MCF 10A (cell line): ENCODE results near the gene NUB1. TPM values are rescaled to one million over a fixed set of nuclear protein-coding genes. Genes with fewer than 3 reads are reported as not detected.

ENCODE experiments used
- BruUV-seq: library from RNA; stranded (reverse); fragments of 400-500 nt; replicated peaks from 2 replicates; lab custom pipeline; 2021; lab: Mats Ljungman, UMichigan
- CTCF ChIA-PET: fragments of 300-600 bp; sonication (Branson Sonifier 250); formaldehyde crosslinking; extraction: SDS; loops from one replicate; lab custom pipeline; 2021; ENCODE audit warnings: antibody characterized with exemption, inconsistent platforms; lab: Yijun Ruan, JAX
- POLR2A ChIA-PET: fragments of 300-600, 350-650 bp; sonication (Branson Sonifier 250); formaldehyde crosslinking; extraction: SDS; loops from one replicate; lab custom pipeline; 2020; ENCODE audit warnings: antibody characterized with exemption, inconsistent platforms; lab: Yijun Ruan, JAX
- DNase-seq: peaks from one replicate; pipeline ENCODE4 v3.0.0-alpha.2; 2018; ENCODE audit not compliant: unreplicated experiment
- H3K27ac Mint-ChIP-seq: one replicate; pipeline ENCODE4 v1.8.0; 2022; ENCODE audit warnings: mild to moderate bottlenecking, low read depth, mixed read lengths; ENCODE audit not compliant: unreplicated experiment
- H3K27me3 Mint-ChIP-seq: one replicate; pipeline ENCODE4 v1.8.0; 2022; ENCODE audit warnings: mixed read lengths; ENCODE audit not compliant: insufficient read depth, unreplicated experiment
- H3K36me3 Mint-ChIP-seq: one replicate; pipeline ENCODE4 v1.8.0; 2022; ENCODE audit warnings: mild to moderate bottlenecking, moderate library complexity, mixed read lengths; ENCODE audit not compliant: insufficient read depth, unreplicated experiment
- H3K4me1 Mint-ChIP-seq: one replicate; pipeline ENCODE4 v1.8.0; 2022; ENCODE audit warnings: mixed read lengths; ENCODE audit not compliant: insufficient read depth, unreplicated experiment
- H3K4me3 Mint-ChIP-seq: one replicate; pipeline ENCODE4 v1.8.0; 2022; ENCODE audit warnings: mild to moderate bottlenecking, moderate library complexity, mixed read lengths; ENCODE audit not compliant: unreplicated experiment
- H3K9me3 Mint-ChIP-seq: one replicate; pipeline ENCODE4 v1.8.0; 2022; ENCODE audit warnings: mixed read lengths; ENCODE audit not compliant: unreplicated experiment
- intact Hi-C: fragments of 100-400 bp; cut with micrococcal nuclease; formaldehyde crosslinking; loops from 2 replicates; pipeline ENCODE4 v1.14.1; 2022
- total RNA-seq: library from RNA; stranded (reverse); gene quantifications from 2 replicates; pipeline ENCODE4 v1.2.3, GENCODE V29; 2022
- TF ChIP-seq, protein P1 (sequence below): fragments of 200-600 bp; IDR thresholded peaks from one replicate; pipeline ENCODE4 v1.8.0; 2022; ENCODE audit warnings: antibody characterized with exemption, mild to moderate bottlenecking; ENCODE audit not compliant: unreplicated experiment

NUB1 gene
- total RNA-seq, 1 experiment from 2014 or later = 53.3 TPM

DNA sequence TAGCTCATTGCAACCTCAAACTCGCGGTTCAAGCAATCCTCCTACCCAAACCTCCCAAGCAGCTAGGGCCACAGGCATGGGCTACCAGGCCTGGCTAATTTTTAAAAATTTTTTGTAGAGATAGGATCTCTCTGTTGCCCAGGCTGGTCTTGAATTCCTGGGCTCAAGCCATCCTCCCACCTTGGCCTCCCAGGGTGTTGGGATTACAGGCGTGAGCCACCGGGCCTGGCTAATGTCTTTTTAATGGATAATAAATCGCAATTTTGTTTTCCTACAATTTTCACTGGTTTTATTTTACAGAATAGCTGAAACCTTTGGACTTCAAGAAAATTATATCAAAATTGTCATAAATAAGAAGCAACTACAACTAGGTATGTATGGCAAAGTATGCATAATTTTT, 10.9 kb downstream of the NUB1 start:
- DNase-seq = no peak
- Mint-ChIP-seq H3K4me3 (no peak overlapping the region), H3K4me1 (peaks cover 8% of the 10 kb centered on the region), H3K9me3 (no peaks in the 10 kb centered on the region), H3K27me3 (no peaks in the 10 kb centered on the region), H3K27ac (no peak overlapping the region), H3K36me3 (peaks cover 94% of the 10 kb centered on the region)
- ChIA-PET CTCF (interaction anchor here (0.6 to 10.8 kb wide), 10 partner anchors 11 to 900 kb away, joined by 3 to 240 read pairs (median 6); partner anchors contain the start of gene NUB1), POLR2A (interaction anchor here (0.6 kb wide), 1 partner anchor 14 kb away, joined by 3 read pairs; no protein-coding TSS in a partner anchor)
- BruUV-seq = no TSS peak
- TF ChIP-seq, protein P1, sequence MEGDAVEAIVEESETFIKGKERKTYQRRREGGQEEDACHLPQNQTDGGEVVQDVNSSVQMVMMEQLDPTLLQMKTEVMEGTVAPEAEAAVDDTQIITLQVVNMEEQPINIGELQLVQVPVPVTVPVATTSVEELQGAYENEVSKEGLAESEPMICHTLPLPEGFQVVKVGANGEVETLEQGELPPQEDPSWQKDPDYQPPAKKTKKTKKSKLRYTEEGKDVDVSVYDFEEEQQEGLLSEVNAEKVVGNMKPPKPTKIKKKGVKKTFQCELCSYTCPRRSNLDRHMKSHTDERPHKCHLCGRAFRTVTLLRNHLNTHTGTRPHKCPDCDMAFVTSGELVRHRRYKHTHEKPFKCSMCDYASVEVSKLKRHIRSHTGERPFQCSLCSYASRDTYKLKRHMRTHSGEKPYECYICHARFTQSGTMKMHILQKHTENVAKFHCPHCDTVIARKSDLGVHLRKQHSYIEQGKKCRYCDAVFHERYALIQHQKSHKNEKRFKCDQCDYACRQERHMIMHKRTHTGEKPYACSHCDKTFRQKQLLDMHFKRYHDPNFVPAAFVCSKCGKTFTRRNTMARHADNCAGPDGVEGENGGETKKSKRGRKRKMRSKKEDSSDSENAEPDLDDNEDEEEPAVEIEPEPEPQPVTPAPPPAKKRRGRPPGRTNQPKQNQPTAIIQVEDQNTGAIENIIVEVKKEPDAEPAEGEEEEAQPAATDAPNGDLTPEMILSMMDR = no peak
- intact Hi-C loops = no loop called here

DNA sequence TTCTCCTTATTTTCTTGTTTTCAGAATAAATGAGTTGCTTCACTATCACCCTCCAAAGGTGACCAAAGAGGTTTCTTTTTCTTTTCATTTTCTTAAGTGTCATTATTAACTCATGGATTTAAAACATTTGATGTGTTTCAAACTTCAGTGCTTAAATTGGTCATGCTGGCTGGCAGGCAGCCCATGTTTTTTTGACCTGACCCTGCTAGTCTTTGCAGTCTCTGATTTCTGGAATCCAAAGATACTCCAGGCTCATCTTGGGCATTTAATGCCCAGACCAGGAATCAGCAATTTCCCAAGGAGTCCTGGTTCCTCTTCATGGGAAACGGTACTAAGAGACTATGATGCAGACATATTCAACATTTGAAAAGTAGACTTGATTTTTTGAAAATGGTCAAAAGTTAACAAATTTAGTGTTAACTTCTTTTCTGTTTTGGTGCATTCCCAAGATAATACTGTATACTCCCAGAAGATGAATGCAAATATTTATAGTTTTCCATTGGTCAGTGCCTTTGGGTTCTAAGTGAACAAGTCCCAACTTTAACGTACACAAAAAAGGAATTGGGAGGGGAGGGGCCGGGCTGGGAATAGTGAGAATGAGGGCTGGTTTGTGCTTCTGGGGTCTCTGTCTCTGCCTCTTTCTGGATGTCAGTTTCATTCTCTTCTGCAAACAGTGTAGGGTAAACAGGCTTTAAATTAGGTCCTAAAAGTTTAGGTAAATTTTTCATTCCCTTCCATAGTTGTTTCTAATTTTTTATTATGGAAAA, 19.8 kb downstream of the NUB1 start:
- no peak overlapping the region for H3K27ac Mint-ChIP-seq
- intact Hi-C loops = no loop called here
- ChIA-PET POLR2A (no interaction called here), CTCF (interaction anchor here (0.7 to 2.3 kb wide), 2 partner anchors 46 to 87 kb away, joined by 3 to 10 read pairs; no protein-coding TSS in a partner anchor)
- no peak overlapping the region for H3K4me3 Mint-ChIP-seq
- TF ChIP-seq, protein P1 = no peak
- no peaks in the 10 kb centered on the region for H3K9me3 Mint-ChIP-seq
- DNase-seq = no peak
- H3K4me1 Mint-ChIP-seq = no peaks in the 10 kb centered on the region
- no TSS peak for BruUV-seq
- H3K36me3 Mint-ChIP-seq = peaks cover 87% of the 10 kb centered on the region
- no peaks in the 10 kb centered on the region for H3K27me3 Mint-ChIP-seq

DNA sequence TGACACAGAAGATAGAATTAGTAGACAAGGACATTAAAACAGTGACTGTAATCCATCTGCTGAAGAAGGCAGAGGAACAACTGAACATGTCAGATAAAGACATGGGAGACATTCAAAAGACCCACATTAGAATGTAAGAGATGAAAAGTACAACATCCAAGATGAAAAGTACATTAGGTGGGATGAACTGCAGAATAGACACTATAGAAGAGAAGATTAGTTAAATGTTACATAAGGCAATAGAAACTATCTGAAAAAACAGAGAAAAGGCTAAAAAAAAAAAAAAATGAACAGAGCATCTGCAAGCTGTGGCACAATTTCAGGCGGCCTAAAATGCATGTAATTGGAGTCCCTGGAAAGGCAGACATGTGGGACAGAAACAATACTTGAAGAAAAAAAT, 21.6 kb downstream of the NUB1 start:
- TF ChIP-seq, protein P1 = no peak
- CTCF ChIA-PET = interaction anchor here (0.6 to 2.6 kb wide), 6 partner anchors 11 to 390 kb away, joined by 3 to 14 read pairs (median 4); no protein-coding TSS in a partner anchor

DNA sequence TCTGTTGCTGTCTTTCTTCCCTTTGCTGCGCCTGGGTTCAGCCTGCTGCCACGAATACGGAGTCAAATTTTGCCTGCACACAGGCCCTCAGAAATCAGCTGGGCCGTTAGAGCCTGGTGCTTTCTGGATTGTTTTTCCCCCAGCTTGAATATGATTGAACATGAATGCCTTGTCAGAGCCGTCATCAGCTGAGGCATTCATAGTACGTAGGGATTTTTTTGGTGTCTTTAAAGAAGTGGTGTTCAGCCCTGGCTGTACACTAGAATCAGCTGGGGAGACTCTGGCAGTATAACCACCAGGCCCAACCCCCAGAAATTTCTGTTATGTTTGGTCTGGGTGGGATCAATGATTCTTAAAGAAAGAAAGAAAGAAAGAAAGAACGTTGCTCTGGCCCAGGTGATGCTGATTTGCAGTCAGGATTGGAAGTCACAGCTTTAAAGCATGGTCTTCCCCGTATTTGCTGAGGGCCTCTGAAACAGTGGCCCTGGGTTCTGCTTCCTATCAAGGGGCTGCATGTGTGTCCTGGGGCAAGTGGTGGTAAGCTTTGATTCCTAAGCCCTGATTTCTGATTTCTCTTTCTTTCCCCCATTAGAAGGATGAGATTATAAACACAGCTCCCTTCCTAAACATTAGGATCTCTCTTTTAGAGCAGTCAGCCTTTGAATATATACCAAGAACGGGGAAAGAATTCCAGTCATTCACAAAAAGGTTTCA, 24.7 kb downstream of the NUB1 start:
- Mint-ChIP-seq H3K27ac (no peak overlapping the region), H3K36me3 (peaks cover 69% of the 10 kb centered on the region), H3K4me1 (no peaks in the 10 kb centered on the region), H3K9me3 (no peaks in the 10 kb centered on the region), H3K27me3 (no peaks in the 10 kb centered on the region), H3K4me3 (no peak overlapping the region)
- intact Hi-C loops = no loop called here
- TF ChIP-seq, protein P1 = no peak
- DNase-seq = no peak
- ChIA-PET POLR2A (interaction anchor here (0.7 to 1.3 kb wide), 3 partner anchors 14 to 402 kb away, joined by 3 to 6 read pairs (median 5); no protein-coding TSS in a partner anchor), CTCF (interaction anchor here (0.6 to 10.0 kb wide), 10 partner anchors 14 to 392 kb away, joined by 3 to 222 read pairs (median 5); no protein-coding TSS in a partner anchor)
- no TSS peak for BruUV-seq

More for the DNA sequence above, 21.6 kb downstream of the NUB1 start:
- Mint-ChIP-seq H3K4me3 (no peak overlapping the region), H3K27ac (no peak overlapping the region), H3K4me1 (no peaks in the 10 kb centered on the region), H3K36me3 (peaks cover 84% of the 10 kb centered on the region), H3K27me3 (no peaks in the 10 kb centered on the region), H3K9me3 (no peaks in the 10 kb centered on the region)
- POLR2A ChIA-PET = interaction anchor here (1.1 kb wide), 1 partner anchor 70 kb away, joined by 3 read pairs; no protein-coding TSS in a partner anchor
- DNase-seq = no peak
- intact Hi-C loops = no loop called here
- no TSS peak for BruUV-seq
